OCI-LY7 (cell line): ENCODE data around the gene ELL3.
A peak's percentile ranks its signal among the peaks of the same experiment; 100 is the strongest.

Experiments
- CTCF ChIP-seq: fragments of 200-600 bp; sonication (generic); conservative IDR thresholded peaks from 2 replicates; pipeline ENCODE4 v1.5.1; 2014; ENCODE audit warnings: mild to moderate bottlenecking, antibody characterized with exemption, low read length, moderate library complexity, mixed read lengths
- EZH2phosphoT487 ChIP-seq: fragments of 200-600 bp; sonication (generic); IDR thresholded peaks from 2 replicates; pipeline ENCODE4 v1.6.1; 2018; ENCODE audit warnings: low read depth, borderline replicate concordance, mild to moderate bottlenecking, mixed run types, antibody characterized with exemption, low read length, moderate library complexity, mixed read lengths

GRCh38 chr15:43777267-43777914 is 625 bp upstream of the ELL3 start:
- TF ChIP-seq CTCF (peak; percentile 89), EZH2phosphoT487 (no peak)
